HG03460 (cell line): ENCODE data around the gene CCDC122.
A peak's percentile ranks its signal among the peaks of the same experiment; 100 is the strongest.

ENCODE experiments used
- ATAC-seq: cut with Tn5 transposase; IDR thresholded peaks from one replicate; pipeline ENCODE4 v1.9.1; 2021; ENCODE audit not compliant: unreplicated experiment

The CCDC122 gene

DNA sequence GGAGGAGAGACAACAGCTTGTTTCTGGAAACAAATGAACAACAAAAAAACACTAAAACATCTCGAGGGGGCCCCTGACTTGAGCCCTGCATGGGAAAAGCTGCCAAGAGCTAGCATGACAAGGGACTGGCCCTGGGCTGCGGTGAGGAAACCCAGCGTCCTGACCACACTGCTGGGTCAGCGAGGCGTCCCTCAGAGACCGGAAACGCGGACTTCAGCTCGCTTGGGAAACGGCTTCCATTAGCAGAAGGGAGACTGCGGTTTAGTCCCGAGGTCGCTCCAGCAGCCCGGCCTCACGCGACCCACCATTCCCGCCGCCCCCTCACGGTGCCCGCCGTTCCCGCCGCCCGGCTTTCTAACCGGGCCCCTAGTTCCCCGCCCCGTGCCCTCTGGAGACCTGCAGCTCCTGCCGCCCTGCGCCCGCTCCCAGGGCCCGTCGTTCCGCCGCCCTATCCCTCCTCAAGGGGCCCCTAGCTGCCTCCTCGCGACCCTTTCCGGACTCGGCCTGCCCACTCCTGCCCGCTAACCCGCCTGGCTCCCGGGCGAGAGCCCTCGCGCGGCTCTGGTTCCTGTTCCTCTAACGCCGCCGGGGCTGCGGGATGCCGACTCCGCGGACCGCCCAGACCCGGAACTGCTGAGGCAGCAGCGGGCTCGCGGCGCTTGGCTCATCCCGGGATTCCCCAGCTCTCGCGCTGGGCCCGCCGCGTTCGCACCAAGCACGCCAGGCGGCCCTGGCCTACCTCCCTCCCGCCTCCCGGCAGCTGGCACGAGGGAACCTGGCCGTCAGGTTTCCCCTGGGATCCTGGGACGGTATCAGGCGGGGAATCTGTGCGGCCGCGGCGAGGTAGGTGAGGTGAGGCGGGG, at the start of gene CCDC122:
Gene CCDC122 (minus strand): TSS at position 849 of the 863 bp plus-strand sequence. CDS start 10,364 bp downstream, outside the sequence.
- ATAC-seq = peak; percentile 70

- peak; percentile 82 for ATAC-seq
These were observed 45.2 kb upstream of the CCDC122 start for GRCh38 chr13:43924549-43925245.

GRCh38 chr13:43920965-43921674, 41.6 kb upstream of the CCDC122 start:
- ATAC-seq = no peak

- ATAC-seq = no peak
These were observed 39.1 kb upstream of the CCDC122 start for GRCh38 chr13:43918636-43919035.

GRCh38 chr13:43916828-43917227, 37.3 kb upstream of the CCDC122 start:
- ATAC-seq = no peak

DNA sequence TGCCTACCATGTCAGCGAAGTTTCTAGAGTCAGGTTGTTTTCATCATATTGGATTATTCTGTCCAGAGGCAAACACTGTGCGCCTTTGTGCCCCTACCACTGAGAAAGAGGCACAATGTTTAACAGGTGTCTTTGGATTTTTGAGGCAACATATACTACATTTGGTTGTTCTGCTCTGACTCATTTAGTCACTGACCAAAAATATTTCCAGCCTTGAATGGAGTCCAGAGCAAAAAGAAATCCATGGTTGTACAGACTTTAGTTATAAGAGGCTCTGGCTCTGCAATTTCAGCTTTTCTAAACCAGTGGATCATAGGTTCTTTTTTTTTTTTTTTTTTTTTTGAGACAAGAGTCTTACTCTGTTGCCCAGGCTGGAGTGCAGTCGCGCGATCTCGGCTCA, 35.9 kb upstream of the CCDC122 start:
- no peak for ATAC-seq

- no peak for ATAC-seq
These were observed 32.3 kb upstream of the CCDC122 start for GRCh38 chr13:43911871-43912270.

DNA sequence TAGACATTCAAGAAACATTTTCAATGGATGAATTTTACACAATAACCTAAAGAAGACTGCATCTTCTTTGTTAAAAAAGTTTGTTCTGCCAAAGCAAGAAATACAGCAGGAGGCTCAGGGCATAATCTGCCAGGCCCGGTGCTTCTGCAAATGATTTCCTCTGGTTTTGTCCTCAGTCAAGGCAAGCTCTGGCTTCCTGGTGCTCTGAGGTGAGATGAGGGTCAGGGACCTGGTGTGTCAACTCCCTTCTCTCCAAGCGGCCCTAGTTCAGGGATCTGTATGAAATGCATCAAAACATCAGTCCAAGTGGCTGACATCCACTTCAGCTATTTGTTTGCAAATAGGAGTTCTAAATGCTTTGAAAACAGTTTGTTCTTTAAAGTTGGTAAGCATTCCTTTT, 31.7 kb upstream of the CCDC122 start:
- no peak for ATAC-seq

GRCh38 chr13:43910856-43911255, 31.3 kb upstream of the CCDC122 start:
- no peak for ATAC-seq

GRCh38 chr13:43908156-43909126, 28.9 kb upstream of the CCDC122 start:
- no peak for ATAC-seq

DNA sequence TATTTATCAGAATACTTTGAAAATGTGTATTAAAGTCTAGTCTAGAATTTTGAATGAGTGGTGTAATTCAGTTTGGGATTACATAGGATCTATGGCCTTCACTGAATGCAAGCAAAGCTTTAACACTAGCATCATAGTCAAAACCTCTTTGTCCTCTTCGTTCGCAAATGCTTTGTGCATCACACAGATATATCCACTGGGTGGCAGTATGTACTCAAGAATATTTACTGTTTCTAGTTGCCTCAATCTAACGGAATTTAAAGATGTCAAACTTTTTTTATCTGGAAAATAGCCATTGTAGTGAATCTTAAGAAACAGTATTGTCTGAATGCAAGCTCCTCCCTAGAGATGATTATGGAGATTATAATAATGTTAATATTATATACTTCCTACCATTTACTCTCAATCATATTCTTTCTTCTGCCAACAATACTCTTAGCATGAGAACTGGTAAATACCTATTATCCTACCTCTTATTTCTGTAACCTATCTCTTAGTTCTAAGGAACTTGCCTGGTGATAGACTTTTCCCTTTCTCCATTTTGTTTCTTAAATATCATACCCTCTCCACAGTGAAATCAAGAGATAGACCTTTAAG, 26.0 kb upstream of the CCDC122 start:
- ATAC-seq = no peak

DNA sequence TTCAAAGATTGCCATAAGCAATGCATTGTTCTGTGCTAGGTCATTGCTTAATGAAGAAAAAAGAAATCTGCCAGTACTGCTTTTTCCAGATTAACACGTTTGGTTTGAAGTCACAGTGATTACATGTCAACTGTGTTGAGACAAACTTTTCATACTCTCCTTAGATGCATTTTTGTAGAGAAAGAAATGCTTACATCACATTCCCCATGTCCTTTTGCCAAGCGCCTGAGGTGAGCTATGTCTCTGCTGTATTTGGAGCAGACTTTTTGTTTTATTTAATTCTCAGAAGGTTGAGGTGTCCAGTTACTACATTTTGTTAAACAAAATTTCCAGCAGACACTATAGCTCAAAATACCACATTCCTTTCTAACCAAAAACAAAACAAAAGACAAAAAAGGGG, 16.4 kb upstream of the CCDC122 start:
- ATAC-seq = no peak

- no peak for ATAC-seq
These were observed 14.9 kb upstream of the CCDC122 start for GRCh38 chr13:43894438-43894837.

DNA sequence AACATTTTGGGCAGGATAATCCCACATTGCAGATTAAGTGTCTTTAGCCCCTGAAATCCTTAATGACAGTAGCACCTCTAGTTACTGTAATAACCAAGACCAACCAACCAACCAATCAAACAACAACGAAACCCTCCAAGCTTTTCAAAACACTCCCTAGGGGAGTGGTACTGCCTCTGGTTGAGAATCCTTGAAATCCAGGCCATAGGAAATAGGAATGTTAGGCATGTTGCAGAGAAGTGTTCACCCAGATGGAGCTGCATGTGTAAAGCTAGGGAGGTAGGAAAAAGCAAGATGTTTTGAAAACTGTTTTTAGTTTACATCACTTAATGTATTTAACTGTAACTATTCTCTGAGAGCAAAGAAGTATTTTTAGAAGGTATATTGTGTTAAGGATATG, 4.7 kb upstream of the CCDC122 start:
- ATAC-seq = no peak

GRCh38 chr13:43883631-43884030, 4.1 kb upstream of the CCDC122 start:
- ATAC-seq = no peak

- ATAC-seq = no peak
These were observed 2.0 kb upstream of the CCDC122 start for GRCh38 chr13:43881580-43881979.

DNA sequence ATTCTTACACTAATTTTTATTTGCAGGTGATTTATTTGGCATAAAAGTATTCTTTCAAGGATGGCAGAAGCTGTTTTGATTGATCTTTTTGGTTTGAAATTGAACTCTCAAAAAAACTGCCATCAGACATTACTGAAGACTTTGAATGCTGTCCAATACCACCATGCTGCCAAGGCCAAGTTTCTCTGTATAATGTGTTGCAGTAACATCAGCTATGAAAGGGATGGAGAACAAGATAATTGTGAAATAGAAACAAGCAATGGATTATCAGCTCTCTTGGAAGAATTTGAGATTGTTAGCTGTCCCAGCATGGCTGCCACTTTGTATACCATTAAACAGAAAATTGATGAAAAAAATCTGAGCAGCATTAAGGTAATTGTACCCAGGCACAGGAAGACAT, 1.4 kb upstream of the CCDC122 start:
- ATAC-seq = no peak

DNA sequence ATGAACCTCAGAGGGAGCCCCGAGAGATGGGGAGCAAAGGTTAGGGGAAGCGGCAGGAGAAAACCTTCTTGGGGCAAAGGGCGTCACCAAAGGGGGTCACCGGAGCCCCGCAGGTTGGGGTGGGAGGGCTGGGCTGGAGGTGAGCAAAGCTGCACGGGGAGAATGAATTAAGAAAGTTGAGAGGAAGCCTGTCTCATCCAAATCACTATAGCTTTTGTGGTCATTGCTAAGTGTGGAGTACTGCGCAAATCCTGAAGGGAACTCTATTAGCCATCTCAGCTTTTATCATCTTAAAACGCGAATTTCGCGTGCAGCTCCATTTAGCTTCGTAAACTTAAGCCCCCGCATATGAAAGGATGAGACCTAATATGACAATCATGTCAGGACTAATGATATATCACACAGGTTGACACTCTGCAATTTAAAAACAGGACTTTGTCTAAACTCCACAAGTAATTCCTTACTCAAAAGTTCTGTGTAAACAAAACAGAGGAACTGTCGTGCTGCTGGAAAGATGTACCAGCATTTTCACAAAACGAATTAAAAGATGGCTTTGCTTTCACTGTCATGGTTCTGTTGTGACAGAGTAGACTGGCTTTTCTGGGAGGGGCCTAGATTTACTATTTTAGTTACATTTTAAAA, 795 bp upstream of the CCDC122 start:
- no peak for ATAC-seq

DNA sequence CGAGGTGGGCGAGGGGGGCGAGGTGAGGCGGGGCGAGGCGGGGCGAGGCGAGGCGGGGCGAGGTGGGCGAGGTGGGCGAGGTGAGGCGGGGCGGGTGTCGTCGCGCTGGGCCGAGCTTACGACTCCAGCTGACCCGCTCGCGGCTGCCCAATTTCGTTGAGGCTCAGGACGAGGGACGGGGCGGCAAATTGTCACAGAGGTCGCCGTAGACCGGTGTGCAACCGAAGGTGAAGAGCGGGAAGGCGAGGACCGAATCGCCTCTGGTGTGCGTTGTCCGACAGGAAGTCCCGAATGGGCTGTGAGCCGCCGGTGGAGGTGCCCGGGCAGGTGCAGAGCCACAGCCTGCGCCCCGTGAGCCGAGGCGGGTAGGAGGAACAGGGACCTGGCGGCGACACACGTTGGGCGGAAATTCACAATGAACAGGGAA, 228 bp upstream of the CCDC122 start, which contains the start of gene LACC1:
Gene LACC1 (plus strand): TSS at position 150 of the 427 bp plus-strand sequence. CDS start 1,082 bp downstream, outside the sequence.
- peak; percentile 46 for ATAC-seq
